Prostate gland (tissue), 2 donors: ENCODE results near the gene DNM1L.

Experiments
- POLR2A ChIP-seq: fragments of 450-650 bp; IDR thresholded peaks from one replicate; pipeline ENCODE4 v1.6.1; 2016; ENCODE audit warnings: antibody characterized with exemption, mild to moderate bottlenecking
- TF ChIP-seq, protein P1 (sequence below), 4 experiments: fragments of 200-600 bp in 2 of 4; fragments of 450-650 bp in 2 of 4; sonication (generic) in 2 of 4; IDR thresholded peaks; 1 replicate in 3 of 4; 2 replicates in 1 of 4; pipeline ENCODE4 v1.5.1; 2016 to 2019; ENCODE audit warnings: antibody characterized with exemption in 4 of 4, mild to moderate bottlenecking in 2 of 4, moderate library complexity in 2 of 4

DNA sequence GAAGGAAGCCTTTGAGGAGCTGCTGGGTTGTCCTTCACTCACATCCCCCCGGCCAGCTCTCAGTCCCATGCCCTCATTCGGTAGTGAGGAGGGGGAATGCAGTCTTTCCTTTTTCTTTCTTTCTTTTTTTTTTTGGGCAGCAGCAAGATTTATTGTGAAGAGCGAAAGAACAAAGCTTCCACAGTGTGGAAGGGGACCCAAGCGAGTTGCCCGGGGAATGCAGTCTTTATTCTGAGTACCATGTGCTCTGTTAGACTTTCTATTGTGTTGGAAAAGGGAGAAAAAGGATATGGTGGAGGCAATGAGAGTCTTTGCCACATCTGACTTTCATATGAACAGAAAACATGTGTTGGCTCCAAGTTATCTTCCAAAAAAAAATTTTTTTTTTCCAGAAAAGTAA lies 106.5 kb downstream of the DNM1L start:
- TF ChIP-seq, protein P1, sequence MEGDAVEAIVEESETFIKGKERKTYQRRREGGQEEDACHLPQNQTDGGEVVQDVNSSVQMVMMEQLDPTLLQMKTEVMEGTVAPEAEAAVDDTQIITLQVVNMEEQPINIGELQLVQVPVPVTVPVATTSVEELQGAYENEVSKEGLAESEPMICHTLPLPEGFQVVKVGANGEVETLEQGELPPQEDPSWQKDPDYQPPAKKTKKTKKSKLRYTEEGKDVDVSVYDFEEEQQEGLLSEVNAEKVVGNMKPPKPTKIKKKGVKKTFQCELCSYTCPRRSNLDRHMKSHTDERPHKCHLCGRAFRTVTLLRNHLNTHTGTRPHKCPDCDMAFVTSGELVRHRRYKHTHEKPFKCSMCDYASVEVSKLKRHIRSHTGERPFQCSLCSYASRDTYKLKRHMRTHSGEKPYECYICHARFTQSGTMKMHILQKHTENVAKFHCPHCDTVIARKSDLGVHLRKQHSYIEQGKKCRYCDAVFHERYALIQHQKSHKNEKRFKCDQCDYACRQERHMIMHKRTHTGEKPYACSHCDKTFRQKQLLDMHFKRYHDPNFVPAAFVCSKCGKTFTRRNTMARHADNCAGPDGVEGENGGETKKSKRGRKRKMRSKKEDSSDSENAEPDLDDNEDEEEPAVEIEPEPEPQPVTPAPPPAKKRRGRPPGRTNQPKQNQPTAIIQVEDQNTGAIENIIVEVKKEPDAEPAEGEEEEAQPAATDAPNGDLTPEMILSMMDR (IDR thresholded peaks at IDR 0.05) = no peak
- TF ChIP-seq POLR2A = no peak
